ENCODE measurements around the gene HYOU1. TPM values are rescaled to one million over a fixed set of nuclear protein-coding genes. Genes with fewer than 3 reads are reported as not detected.

Gene HYOU1
- total and polyA plus RNA-seq, 2 of the 8 experiments (the other 6 are each of a cell fraction or from before 2014, with no cell fraction given) = 239 to 295 TPM

DNA sequence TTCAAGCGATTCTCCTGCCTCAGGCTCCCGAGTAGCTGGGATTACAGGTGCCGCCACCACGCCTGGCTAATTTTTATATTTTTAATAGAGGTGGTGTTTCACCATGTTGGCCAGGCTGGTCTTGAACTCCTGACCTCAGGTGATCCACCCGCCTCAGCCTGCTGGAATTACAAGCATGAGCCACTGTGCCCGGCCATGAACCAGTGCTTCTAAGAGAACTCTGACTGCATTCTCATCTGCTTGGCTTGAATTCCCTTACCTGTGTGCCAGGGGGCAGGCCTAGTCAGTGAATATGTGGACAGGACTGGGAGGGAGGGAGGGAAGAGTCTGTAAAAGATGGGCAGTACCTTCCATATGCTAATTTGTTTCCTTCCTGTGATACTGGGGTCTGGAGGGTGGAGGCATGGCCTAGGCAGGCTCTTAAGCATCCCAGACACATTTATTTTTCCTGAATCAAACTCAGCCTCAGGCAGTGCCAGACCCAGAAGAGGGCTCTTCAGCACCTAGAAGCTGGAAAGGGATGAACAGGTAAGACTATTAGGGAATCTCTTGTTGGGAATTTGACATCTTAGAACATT, 45.4 kb downstream of the HYOU1 start:
- H3K4ac ChIP-seq (replicated peaks; ENCODE audit: insufficient read length, low read depth, low read length) = no peak overlapping the region
- ChIA-PET CTCF (ENCODE audit: partially characterized antibody) (interaction anchor here (0.7 to 1.2 kb wide), 4 partner anchors 17 to 154 kb away, joined by 3 to 5 read pairs (median 4); no protein-coding TSS in a partner anchor), POLR2A (ENCODE audit: partially characterized antibody) (interaction anchor here (1.0 to 18.5 kb wide), 4 partner anchors 12 to 46 kb away, joined by 3 to 264 read pairs (median 115); partner anchors contain the start of genes CENATAC and SLC37A4)
- H3K23me2 ChIP-seq (ENCODE audit: low read depth, low read length) = no peaks in the 10 kb centered on the region; the same call in 1 of the 2 replicates
- H3K9ac ChIP-seq (replicated peaks in 1 of 4; ENCODE audit: extremely low read depth in 1 of 4, low read depth in 3 of 4, low read length in 3 of 4) = no peak overlapping the region
- TF ChIP-seq YY1 (IDR thresholded peaks at IDR 0.05; ENCODE audit: low read depth, low read length) (no peak), POU5F1 (IDR thresholded peaks at IDR 0.05; ENCODE audit: low read depth, low read length) (no peak), MAFK (IDR thresholded peaks at IDR 0.05; ENCODE audit: low read depth, low read length) (no peak), POLR2A (IDR thresholded peaks at IDR 0.05; ENCODE audit: control extremely low read depth in 1 of 2, low read depth in 2 of 2, low read length in 2 of 2) (no peak), RAD21 (IDR thresholded peaks at IDR 0.05 in 1 of 2, conservative IDR thresholded peaks at IDR 0.05 in 1 of 2; ENCODE audit: low read depth in 2 of 2, low read length in 2 of 2) (no peak)
- H2AK5ac ChIP-seq (ENCODE audit: low read depth, low read length) = no peak overlapping the region
- no peak overlapping the region for H3K4me3 ChIP-seq (ENCODE audit: extremely low read depth in 1 of 4, insufficient read depth in 2 of 4, low read depth in 3 of 4, low read length in 4 of 4)
- H3K4me2 ChIP-seq (ENCODE audit: insufficient read depth in 1 of 2, low read depth in 2 of 2, low read length in 2 of 2) = no peak overlapping the region
- H2BK15ac ChIP-seq (ENCODE audit: low read length) = no peak overlapping the region
- no peak overlapping the region for H3K18ac ChIP-seq (ENCODE audit: extremely low read depth, low read length)
- H3K9me3 ChIP-seq (ENCODE audit: insufficient read depth in 2 of 2, low read depth in 1 of 2, low read length in 1 of 2) = no peaks in the 10 kb centered on the region
- peaks cover 30 to 74% (median 56%) of the 10 kb centered on the region in 4 experiments for H3K36me3 ChIP-seq (ENCODE audit: control insufficient read depth in 2 of 4, insufficient read depth in 4 of 4, low read length in 3 of 4)
- H3K4me1 ChIP-seq (replicated peaks in 1 of 4; ENCODE audit: control insufficient read depth in 3 of 4, insufficient read depth in 4 of 4, low read length in 3 of 4) = 0 out of 7 replicates have a peak, but pooled peaks cover 0 to under 1% (median 0%) of the 10 kb centered on the region in 4 experiments
- no peaks in the 10 kb centered on the region for H3K79me1 ChIP-seq (ENCODE audit: low read depth, low read length)
- no peak overlapping the region for H2BK5ac ChIP-seq (ENCODE audit: low read depth, low read length)
- no peak overlapping the region for H4K5ac ChIP-seq (ENCODE audit: insufficient read length, low read depth, low read length)
- no peak overlapping the region for H2BK20ac ChIP-seq (ENCODE audit: low read length)
- H3K14ac ChIP-seq (ENCODE audit: insufficient read length) = no peak overlapping the region
- H4K20me1 ChIP-seq (replicated peaks in 1 of 2; ENCODE audit: control insufficient read depth in 1 of 2, insufficient read depth in 2 of 2, low read length in 2 of 2) = peaks cover 3 to 4% of the 10 kb centered on the region in 2 experiments
- no peak overlapping the region for H3K23ac ChIP-seq (ENCODE audit: insufficient read length)
- no peak overlapping the region for H3K56ac ChIP-seq (replicated peaks; ENCODE audit: insufficient read length, low read depth, low read length)
- no peak overlapping the region for H4K8ac ChIP-seq (ENCODE audit: extremely low read depth, insufficient read depth, low read length)
- peaks cover 0 to 7% of the 10 kb centered on the region in 2 experiments; a peak in 2 of 4 replicates for H3K79me2 ChIP-seq (ENCODE audit: control insufficient read depth in 1 of 2, insufficient read depth in 2 of 2, low read length in 2 of 2)
- no peak for DNase-seq (ENCODE audit: low read depth in 1 of 2, low spot score in 2 of 2)
- no peak overlapping the region for H4K91ac ChIP-seq (replicated peaks; ENCODE audit: insufficient read length, low read length)
- H2AFZ ChIP-seq (ENCODE audit: low read length) = no peak overlapping the region
- no peak overlapping the region for H3K27ac ChIP-seq (ENCODE audit: low read depth, low read length)
- 92% methylated on average over 5 of the region's 6 CpGs; no CpG with 5 or more reads in 1 of the 2 experiments for WGBS, 2 experiments (ENCODE audit: extremely low coverage in 1 of 2, insufficient coverage in 1 of 2, insufficient read length in 1 of 2, insufficient replicate concordance in 2 of 2, low coverage in 1 of 2, low lambda C conversion rate in 2 of 2, missing lambda C conversion rate in 1 of 2)
- no peak overlapping the region for H2BK120ac ChIP-seq (replicated peaks; ENCODE audit: low read depth, low read length)
- H3K27me3 ChIP-seq (replicated peaks in 1 of 4; ENCODE audit: control insufficient read depth in 3 of 4, extremely low read depth in 1 of 4, insufficient read depth in 3 of 4, low read length in 3 of 4) = no peaks in the 10 kb centered on the region
- FAIRE-seq = no peak
- H2BK12ac ChIP-seq (ENCODE audit: low read depth, low read length) = no peak overlapping the region

All from H1 (cell line).